Breast epithelium (tissue), 4 donors: ENCODE results near the gene GAS6. TPM values are rescaled to one million over a fixed set of nuclear protein-coding genes. Genes with fewer than 3 reads are reported as not detected.

ENCODE experiments used
- DNase-seq, 2 donors: peaks; one replicate each; pipeline ENCODE4 v3.0.0-alpha.2; 2019; ENCODE audit warnings: low spot score in 2 of 2
- H3K27ac ChIP-seq, 2 donors: fragments of 200-600 bp; sonication (generic) in 1 of 2; one replicate each; pipeline ENCODE4 v1.5.1; 2016 to 2019; ENCODE audit warnings: mild to moderate bottlenecking in 1 of 2
- H3K27me3 ChIP-seq, 2 donors: fragments of 200-600 bp; sonication (generic) in 1 of 2; one replicate each; pipeline versions ENCODE4 v1.5.1 to v1.6.0; 2017 to 2019; ENCODE audit warnings: control low read depth in 1 of 2, mild to moderate bottlenecking in 1 of 2
- H3K36me3 ChIP-seq: fragments of 200-600 bp; one replicate; pipeline ENCODE4 v1.5.1; 2019
- H3K4me1 ChIP-seq, 2 donors: fragments of 200-600 bp; sonication (generic); one replicate each; pipeline ENCODE4 v1.5.1; 2016 to 2019; ENCODE audit warnings: control low read depth in 1 of 2
- H3K4me3 ChIP-seq, 3 donors: fragments of 200-600 bp; sonication (generic); 1 replicate in 2 of 3; 2 replicates in 1 of 3; pipeline ENCODE4 v1.5.1; 2016 to 2019; ENCODE audit warnings: mild to moderate bottlenecking in 3 of 3, moderate library complexity in 2 of 3
- H3K9me3 ChIP-seq, 2 donors: fragments of 200-600 bp; sonication (generic) in 1 of 2; one replicate each; pipeline ENCODE4 v1.5.1; 2016 to 2019; ENCODE audit warnings: control low read depth in 1 of 2
- POLR2A ChIP-seq: fragments of 450-650 bp; IDR thresholded peaks from one replicate; pipeline ENCODE4 v1.6.1; 2016; ENCODE audit warnings: antibody characterized with exemption, mild to moderate bottlenecking, moderate library complexity
- POLR2AphosphoS5 ChIP-seq, 3 donors: sonication (generic); formaldehyde crosslinking; IDR thresholded peaks; one replicate each; pipeline ENCODE4 v1.6.1; 2017; ENCODE audit warnings: antibody characterized with exemption in 3 of 3
- intact Hi-C: fragments of 100-400 bp; cut with DNase I; formaldehyde crosslinking; loops from one replicate; pipeline ENCODE4 v1.15.1; 2023; ENCODE audit warnings: low total_unique reads
- total RNA-seq, 3 donors: library from RNA; depleted of rRNA; stranded (reverse); fragments of >200 nt; gene quantifications; one replicate each; pipeline ENCODE4 v1.1.0, GENCODE V29; 2016
- TF ChIP-seq, protein P1 (sequence below), 3 donors: fragments of 450-650 bp; IDR thresholded peaks; one replicate each; pipeline ENCODE4 v1.5.1; 2016 to 2017; ENCODE audit warnings: antibody characterized with exemption in 3 of 3, mild to moderate bottlenecking in 3 of 3, moderate library complexity in 3 of 3

GAS6 gene
- total RNA-seq, 3 donors from 2014 or later, result 85.9 to 146 (median 103) TPM

DNA sequence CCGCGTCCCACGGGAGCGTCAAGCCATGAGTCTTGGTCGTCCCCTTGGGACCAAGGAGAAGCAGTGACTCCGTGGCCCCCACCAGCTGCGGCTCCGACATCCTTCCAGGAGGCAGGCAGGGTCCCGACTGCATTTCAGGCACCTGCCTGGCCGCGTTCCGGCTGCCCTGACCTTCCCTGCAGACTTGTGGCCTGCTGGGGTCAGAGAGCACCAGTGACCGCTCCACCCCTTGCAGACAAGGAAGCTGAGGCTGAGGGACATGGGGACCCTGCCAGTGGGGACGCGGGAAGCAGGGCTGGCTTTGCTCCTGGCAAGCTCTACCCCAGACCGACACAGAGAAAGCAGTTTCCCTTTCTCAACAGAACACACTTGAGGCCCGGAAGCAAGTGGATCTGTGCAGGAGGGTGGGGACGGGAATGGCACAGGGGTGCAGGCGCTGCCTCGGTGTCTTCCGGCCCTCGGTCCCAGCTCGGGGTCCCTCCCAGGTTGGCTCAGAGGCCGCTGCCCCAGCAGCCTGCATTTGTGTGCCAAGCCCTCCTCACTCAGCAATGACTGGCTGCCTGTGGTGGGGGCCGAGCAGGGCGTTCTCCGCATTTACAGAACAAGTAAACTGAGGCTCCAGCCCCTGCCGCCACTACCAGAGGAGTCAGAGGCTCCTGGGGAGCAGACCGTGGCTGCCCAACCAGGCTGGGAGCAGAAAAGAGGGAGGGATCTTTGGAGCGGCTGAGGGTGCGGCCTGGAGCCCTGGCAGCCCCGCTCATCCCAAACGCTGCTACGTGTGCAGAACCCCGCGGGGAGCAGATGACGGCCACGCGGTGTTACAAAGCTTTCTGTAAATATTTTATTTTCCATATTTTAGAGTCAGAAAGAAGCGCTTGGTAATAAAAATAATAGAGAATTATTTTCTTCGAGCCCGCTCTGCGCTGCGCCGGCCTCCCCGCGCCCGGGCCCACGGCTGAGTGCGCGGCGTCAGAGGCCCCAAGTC lies 43.9 kb downstream of the GAS6 start:
- TF ChIP-seq POLR2A (no peak), POLR2AphosphoS5 (IDR thresholded peaks at IDR 0.05) (no peak)
- TF ChIP-seq, protein P1, sequence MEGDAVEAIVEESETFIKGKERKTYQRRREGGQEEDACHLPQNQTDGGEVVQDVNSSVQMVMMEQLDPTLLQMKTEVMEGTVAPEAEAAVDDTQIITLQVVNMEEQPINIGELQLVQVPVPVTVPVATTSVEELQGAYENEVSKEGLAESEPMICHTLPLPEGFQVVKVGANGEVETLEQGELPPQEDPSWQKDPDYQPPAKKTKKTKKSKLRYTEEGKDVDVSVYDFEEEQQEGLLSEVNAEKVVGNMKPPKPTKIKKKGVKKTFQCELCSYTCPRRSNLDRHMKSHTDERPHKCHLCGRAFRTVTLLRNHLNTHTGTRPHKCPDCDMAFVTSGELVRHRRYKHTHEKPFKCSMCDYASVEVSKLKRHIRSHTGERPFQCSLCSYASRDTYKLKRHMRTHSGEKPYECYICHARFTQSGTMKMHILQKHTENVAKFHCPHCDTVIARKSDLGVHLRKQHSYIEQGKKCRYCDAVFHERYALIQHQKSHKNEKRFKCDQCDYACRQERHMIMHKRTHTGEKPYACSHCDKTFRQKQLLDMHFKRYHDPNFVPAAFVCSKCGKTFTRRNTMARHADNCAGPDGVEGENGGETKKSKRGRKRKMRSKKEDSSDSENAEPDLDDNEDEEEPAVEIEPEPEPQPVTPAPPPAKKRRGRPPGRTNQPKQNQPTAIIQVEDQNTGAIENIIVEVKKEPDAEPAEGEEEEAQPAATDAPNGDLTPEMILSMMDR (IDR thresholded peaks at IDR 0.05), result no peak
- Histone ChIP-seq H3K36me3 (no peaks in the 10 kb centered on the region), H3K9me3 (no peaks in the 10 kb centered on the region), H3K27me3 (no peaks in the 10 kb centered on the region), H3K4me1 (peaks cover 15 to 36% of the 10 kb centered on the region in 2 donors), H3K27ac (peak overlapping the region; percentile 90 to 94), H3K4me3 (peak overlapping the region in 2 of 3 donors; percentile 26 to 61)
- intact Hi-C loops, result loop anchor here (10.0 kb wide), 1 partner anchor 125 kb away; no protein-coding TSS in a partner anchor
- no peak for DNase-seq

DNA sequence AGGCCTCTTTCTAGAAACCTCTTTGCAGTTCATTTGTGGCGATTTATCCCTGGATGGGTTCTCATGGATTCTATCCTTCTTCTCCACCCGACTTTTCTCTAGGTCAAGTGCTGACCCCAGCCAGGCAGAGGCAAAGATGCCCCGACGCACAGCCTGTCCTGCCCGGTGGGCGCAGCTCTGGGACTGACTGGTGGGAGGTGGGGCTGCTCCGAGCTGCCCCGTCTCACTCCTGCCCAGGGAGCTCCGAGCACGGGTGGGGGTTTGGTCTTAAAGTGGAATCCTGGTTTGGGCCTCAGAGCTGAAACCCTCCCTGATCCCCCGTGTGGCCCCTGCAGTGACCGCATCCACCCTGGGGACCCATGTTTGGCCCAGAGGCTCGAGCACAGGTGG lies 44.5 kb downstream of the GAS6 start:
- Histone ChIP-seq H3K4me3 (no peak overlapping the region), H3K36me3 (no peaks in the 10 kb centered on the region), H3K9me3 (no peaks in the 10 kb centered on the region), H3K27ac (peak overlapping the region in 1 of 2 donors; percentile 94), H3K4me1 (peaks cover 15 to 36% of the 10 kb centered on the region in 2 donors), H3K27me3 (no peaks in the 10 kb centered on the region)
- TF ChIP-seq, protein P1 (IDR thresholded peaks at IDR 0.05), result no peak
- TF ChIP-seq POLR2A (no peak), POLR2AphosphoS5 (IDR thresholded peaks at IDR 0.05) (no peak)
- intact Hi-C loops, result loop anchor here (10.0 kb wide), 1 partner anchor 125 kb away; no protein-coding TSS in a partner anchor
- no peak for DNase-seq

DNA sequence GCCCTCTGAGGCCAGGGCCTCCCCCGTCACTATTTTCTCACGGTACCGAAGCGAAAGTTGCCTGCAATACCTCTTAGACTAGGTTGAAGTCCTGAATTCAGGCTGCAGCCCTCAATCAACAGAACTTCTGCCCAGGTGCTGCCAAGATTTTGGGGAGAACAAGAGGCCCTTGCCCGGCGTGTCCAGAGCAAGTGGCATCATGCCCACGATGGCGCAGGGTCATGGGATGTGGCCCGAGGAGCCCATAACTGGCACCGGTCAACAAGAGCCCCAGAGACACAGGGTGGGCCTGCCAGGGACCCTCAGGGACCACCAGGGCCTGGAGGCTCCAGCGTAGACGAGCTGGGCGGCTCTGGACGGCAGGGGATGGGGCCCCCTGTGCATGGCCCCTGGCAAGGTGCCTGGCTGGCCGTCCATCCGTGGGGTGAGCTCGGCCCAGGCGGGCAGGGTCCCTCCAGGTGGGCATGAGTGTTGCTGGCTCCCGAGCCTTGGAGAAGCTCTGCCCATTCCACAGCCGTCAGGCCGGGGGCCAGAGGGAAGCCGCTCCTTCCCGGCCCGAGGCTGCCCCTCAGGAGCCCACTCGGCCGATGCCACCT lies 45.1 kb downstream of the GAS6 start:
- Histone ChIP-seq H3K27me3 (no peaks in the 10 kb centered on the region), H3K9me3 (no peaks in the 10 kb centered on the region), H3K36me3 (no peaks in the 10 kb centered on the region), H3K4me1 (peaks cover 15 to 36% of the 10 kb centered on the region in 2 donors), H3K4me3 (no peak overlapping the region), H3K27ac (no peak overlapping the region)
- intact Hi-C loops, result loop anchor here (10.0 kb wide), 1 partner anchor 126 kb away; no protein-coding TSS in a partner anchor
- TF ChIP-seq POLR2AphosphoS5 (IDR thresholded peaks at IDR 0.05) (no peak), POLR2A (no peak)
- TF ChIP-seq, protein P1 (IDR thresholded peaks at IDR 0.05), result no peak
- no peak for DNase-seq

DNA sequence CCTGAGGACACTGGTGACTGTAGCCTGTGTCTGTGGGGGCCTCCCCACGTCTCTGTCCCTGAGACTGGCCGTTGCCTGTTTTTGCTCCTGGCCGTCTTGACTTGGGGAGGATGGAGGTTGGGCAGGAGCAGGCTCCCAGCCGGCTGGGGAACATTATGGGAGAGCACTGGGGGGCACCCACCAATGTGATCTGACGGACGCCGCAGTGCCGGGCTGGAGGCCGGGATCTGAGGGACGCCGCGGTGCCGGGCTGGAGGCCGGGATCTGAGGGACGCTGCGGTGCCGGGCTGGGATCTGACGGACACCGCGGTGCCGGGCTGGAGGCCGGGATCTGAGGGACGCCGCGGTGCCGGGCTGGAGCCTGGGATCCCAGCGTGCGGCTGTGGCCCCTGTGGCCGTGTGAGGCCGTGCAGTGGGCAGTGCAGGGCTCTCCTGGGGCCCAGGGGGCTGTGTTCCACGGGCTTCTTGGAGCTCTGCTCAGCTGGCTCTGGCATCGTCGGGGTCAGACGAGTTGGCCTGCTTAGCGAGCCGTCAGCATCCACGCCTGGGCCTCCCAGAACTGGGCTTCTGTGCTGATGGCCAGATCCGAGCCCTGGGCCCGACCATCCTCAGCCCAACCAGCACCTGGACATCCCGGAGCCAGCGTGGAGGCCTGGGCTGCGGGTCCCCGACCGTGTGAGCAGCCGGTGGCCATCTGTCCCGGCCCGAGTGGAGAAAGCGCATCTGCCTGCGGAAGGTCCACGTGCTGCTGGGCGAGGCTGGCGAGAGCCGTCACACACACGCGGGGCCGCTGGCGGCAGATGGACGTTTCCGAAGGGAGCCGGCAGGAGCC lies 45.8 kb downstream of the GAS6 start:
- H3K27ac ChIP-seq, result peak overlapping the region; percentile 71 to 75
- H3K27me3 ChIP-seq, result no peaks in the 10 kb centered on the region
- DNase-seq, result no peak
- H3K36me3 ChIP-seq, result no peaks in the 10 kb centered on the region
- peaks cover 15 to 36% of the 10 kb centered on the region in 2 donors for H3K4me1 ChIP-seq
- no peaks in the 10 kb centered on the region for H3K9me3 ChIP-seq
- intact Hi-C loops, result loop anchor here (10.0 kb wide), 1 partner anchor 127 kb away; no protein-coding TSS in a partner anchor
- no peak overlapping the region for H3K4me3 ChIP-seq
- TF ChIP-seq POLR2AphosphoS5 (IDR thresholded peaks at IDR 0.05), result peak in 1 of 3 donors; percentile 4
- TF ChIP-seq, protein P1 (IDR thresholded peaks at IDR 0.05), result no peak
- no peak for TF ChIP-seq POLR2A
